Panc1 (cell line): ENCODE results near the gene AP4B1. TPM values are rescaled to one million over a fixed set of nuclear protein-coding genes. Genes with fewer than 3 reads are reported as not detected.

Experiments used
- ATAC-seq: fragments of 200-7000 bp; cut with Tn5 transposase; 2 replicates; pipeline ENCODE4 v1.9.1; 2020; ENCODE audit warnings: mild to moderate bottlenecking, moderate library complexity
- BruUV-seq: library from RNA; stranded (reverse); fragments of 400-500 nt; replicated peaks from 2 replicates; lab custom pipeline; 2021; lab: Mats Ljungman, UMichigan
- CTCF ChIA-PET: fragments of 300-600 bp; sonication (Branson Sonifier 250); formaldehyde crosslinking; loops from one replicate; lab custom pipeline; 2022; ENCODE audit warnings: antibody characterized with exemption; lab: Charles Lee
- POLR2A ChIA-PET: fragments of 300-600 bp; sonication (Branson Sonifier 250); formaldehyde crosslinking; loops from one replicate; lab custom pipeline; 2022; ENCODE audit warnings: antibody characterized with exemption; lab: Charles Lee
- DNase-seq: peaks from one replicate; pipeline ENCODE4 v3.0.0-alpha.2; 2010; ENCODE audit warnings: low read depth, low spot score
- H3K27ac ChIP-seq: 2 replicates; pipeline ENCODE4 v1.5.1; 2011; ENCODE audit warnings: mild to moderate bottlenecking, low read length, inconsistent platforms
- H3K27me3 ChIP-seq: fragments of 200-500 bp; sonication (Bioruptor generic); 2 replicates; pipeline ENCODE4 v1.6.0; 2014; ENCODE audit warnings: low read length, inconsistent platforms; ENCODE audit not compliant: control insufficient read depth, insufficient read depth
- H3K36me3 ChIP-seq: fragments of 200-500 bp; sonication (Bioruptor generic); 2 replicates; pipeline ENCODE4 v1.5.1; 2014; ENCODE audit warnings: inconsistent platforms, mild to moderate bottlenecking, low read length, moderate library complexity; ENCODE audit not compliant: control insufficient read depth, insufficient read depth
- H3K4me1 ChIP-seq: 2 replicates; pipeline ENCODE4 v1.5.1; 2011; ENCODE audit warnings: inconsistent platforms, mild to moderate bottlenecking, low read length, moderate library complexity; ENCODE audit not compliant: control insufficient read depth, insufficient read depth
- H3K4me3 ChIP-seq, 2 experiments: 2 replicates each; pipeline ENCODE4 v1.5.1; 2011 to 2012; ENCODE audit warnings: low read depth in 2 of 2, low read length in 2 of 2, mild to moderate bottlenecking in 2 of 2, inconsistent platforms in 1 of 2, moderate library complexity in 1 of 2
- H3K9me3 ChIP-seq: fragments of 200-500 bp; sonication (Bioruptor generic); 2 replicates; pipeline ENCODE4 v1.5.1; 2014; ENCODE audit warnings: low read depth, mild to moderate bottlenecking, inconsistent platforms, low read length, moderate library complexity; ENCODE audit not compliant: control insufficient read depth, insufficient read depth
- CTCF ChIP-seq: fragments of 450-650 bp; IDR thresholded peaks from 2 replicates; pipeline ENCODE4 v1.5.1; 2017; ENCODE audit warnings: mild to moderate bottlenecking
- POLR2AphosphoS5 ChIP-seq: IDR thresholded peaks from 2 replicates; pipeline ENCODE4 v1.6.1; 2012; ENCODE audit warnings: mild to moderate bottlenecking, low read depth, low read length, moderate library complexity
- REST ChIP-seq, 2 experiments: IDR thresholded peaks; 2 replicates each; pipeline ENCODE4 v1.6.1; 2011 to 2012; ENCODE audit warnings: low read depth in 2 of 2, control low read depth in 1 of 2, low read length in 1 of 2, mild to moderate bottlenecking in 1 of 2, moderate library complexity in 1 of 2; ENCODE audit not compliant: insufficient read depth in 1 of 2
- SIN3A ChIP-seq: IDR thresholded peaks from 2 replicates; pipeline ENCODE4 v1.6.1; 2012; ENCODE audit warnings: low read depth, mild to moderate bottlenecking, low read length, moderate library complexity, borderline replicate concordance; ENCODE audit not compliant: insufficient read depth
- TCF7L2 ChIP-seq: IDR thresholded peaks from 2 replicates; pipeline ENCODE4 v1.6.1; 2011; ENCODE audit warnings: mild to moderate bottlenecking, low read depth, low read length, inconsistent platforms
- in situ Hi-C: cut with HindIII; loops from 2 replicates; pipeline ENCODE4 v1.10.0; 2016; ENCODE audit warnings: low sequenced_read_pairs, low pct_unique_long_range_greater_than_20kb
- intact Hi-C: fragments of 100-400 bp; cut with micrococcal nuclease; formaldehyde crosslinking; loops from one replicate; pipeline ENCODE4 v1.10.0; 2022; ENCODE audit not compliant: unreplicated experiment
- total RNA-seq: library from RNA; stranded (reverse); gene quantifications from one replicate; pipeline ENCODE4 v1.2.1, GENCODE V29; 2021; ENCODE audit not compliant: unreplicated experiment

Gene AP4B1
- total RNA-seq, 1 experiment from 2014 or later = 14.2 TPM

GRCh38 chr1:113905435-113905861, 849 bp upstream of the AP4B1 start:
- ChIA-PET CTCF (no interaction called here), POLR2A (interaction anchor here (0.6 kb wide), 1 partner anchor 146 kb away, joined by 9 read pairs; the partner anchor contains the start of gene PHTF1)
- peak overlapping the region; percentile 84 to 93 for H3K4me3 ChIP-seq
- TF ChIP-seq REST (IDR thresholded peaks at IDR 0.05; ENCODE audit: insufficient read depth in 1 of 2, low read depth in 2 of 2, low read length in 1 of 2) (no peak), POLR2AphosphoS5 (no peak), CTCF (peak; percentile 4), TCF7L2 (no peak)
- intact Hi-C loops (loop anchor here (2.0 to 10.0 kb wide), 2 partner anchors 25 to 71 kb away; no protein-coding TSS in a partner anchor), in situ Hi-C loops (no loop called here)
- peaks cover 4% of the 10 kb centered on the region for H3K4me1 ChIP-seq
- no peaks in the 10 kb centered on the region for H3K27me3 ChIP-seq
- H3K36me3 ChIP-seq = peaks cover 2% of the 10 kb centered on the region; the same call in 1 of the 2 replicates
- BruUV-seq = no TSS peak
- DNase-seq = no peak
- ATAC-seq = peak; percentile 8
- H3K9me3 ChIP-seq = no peaks in the 10 kb centered on the region
- H3K27ac ChIP-seq = peak overlapping the region; percentile 87

- no peak for TF ChIP-seq POLR2AphosphoS5
- no peak for TF ChIP-seq CTCF
- TF ChIP-seq TCF7L2 = no peak
- no peak for TF ChIP-seq SIN3A
- no peak for TF ChIP-seq REST (IDR thresholded peaks at IDR 0.05; ENCODE audit: insufficient read depth in 1 of 2, low read depth in 2 of 2, low read length in 1 of 2)
- no peaks in the 10 kb centered on the region for H3K9me3 ChIP-seq
- peak; percentile 40 for ATAC-seq
These were observed 316 bp downstream of the AP4B1 start for GRCh38 chr1:113904293-113904673.

More at GRCh38 chr1:113904293-113904673, 316 bp downstream of the AP4B1 start:
- Histone ChIP-seq H3K36me3 (peaks cover 2% of the 10 kb centered on the region; the same call in 1 of the 2 replicates), H3K27me3 (no peaks in the 10 kb centered on the region), H3K27ac (peak overlapping the region; percentile 94), H3K4me1 (peaks cover 4% of the 10 kb centered on the region), H3K4me3 (peak overlapping the region; percentile 80 to 93)
- intact Hi-C loops = loop anchor here (2.0 to 10.0 kb wide), 2 partner anchors 27 to 69 kb away; no protein-coding TSS in a partner anchor
- BruUV-seq = no TSS peak
- CTCF ChIA-PET = no interaction called here
- in situ Hi-C loops = no loop called here
- POLR2A ChIA-PET = interaction anchor here (0.6 kb wide), 1 partner anchor 42 kb away, joined by 5 read pairs; no protein-coding TSS in a partner anchor
- no peak for DNase-seq
